H1 (cell line): ENCODE results near the gene SIGLEC10. TPM values are rescaled to one million over a fixed set of nuclear protein-coding genes. Genes with fewer than 3 reads are reported as not detected.

Experiments
- CBX8 ChIP-seq: fragments of 300-800, 300-1000 bp; sonication (generic); IDR thresholded peaks from 2 replicates; pipeline ENCODE4 v1.7.1; 2016; ENCODE audit warnings: low read depth, low read length, borderline replicate concordance
- POU5F1 ChIP-seq: IDR thresholded peaks from 2 replicates; pipeline ENCODE4 v1.6.1; 2011; ENCODE audit warnings: low read depth, mild to moderate bottlenecking, low read length, moderate library complexity
- RBBP5 ChIP-seq: IDR thresholded peaks from 2 replicates; pipeline ENCODE4 v1.7.1; 2012; ENCODE audit warnings: low read depth, mild to moderate bottlenecking, inconsistent platforms, low read length, moderate library complexity, borderline replicate concordance
- SIX5 ChIP-seq: IDR thresholded peaks from 2 replicates; pipeline ENCODE4 v1.6.1; 2011; ENCODE audit warnings: mild to moderate bottlenecking, low read depth, low read length
- SP1 ChIP-seq: IDR thresholded peaks from 2 replicates; pipeline ENCODE4 v1.6.1; 2011; ENCODE audit warnings: low read depth, low read length
- SUZ12 ChIP-seq: fragments of 200-600 bp; sonication (generic); IDR thresholded peaks from 2 replicates; pipeline ENCODE4 v1.6.1; 2012; ENCODE audit warnings: mild to moderate bottlenecking, inconsistent platforms, low read length, moderate library complexity, mixed read lengths
- TCF12 ChIP-seq: IDR thresholded peaks from 2 replicates; pipeline ENCODE4 v1.6.1; 2011; ENCODE audit warnings: low read depth, mild to moderate bottlenecking, low read length
- TEAD4 ChIP-seq: IDR thresholded peaks from 2 replicates; pipeline ENCODE4 v1.6.1; 2012; ENCODE audit warnings: low read depth, low read length, inconsistent platforms, mixed read lengths
- polyA plus RNA-seq, 7 experiments: library from polyadenylated mRNA; depleted of rRNA in 3 of 7; stranded (reverse) in 5 of 7; unstranded in 2 of 7; fragments of >200 nt in 5 of 7; fragments of 200-250 nt in 2 of 7; gene quantifications; 1 replicate in 5 of 7; 2 replicates in 1 of 7; 4 replicates in 1 of 7; pipeline versions ENCODE4 v1.2.1 to v1.2.3, GENCODE V29; 2011 to 2013; ENCODE audit warnings: missing spikeins in 2 of 7, mixed read lengths in 2 of 7
- total RNA-seq: library from RNA; stranded (reverse); fragmentation: NEBNext Ultra II Directional; extraction: Animal tissue kit (Norgen Biotek cat#: 25700); gene quantifications from 2 replicates; pipeline ENCODE4 v1.2.1, GENCODE V29; 2021
- TF ChIP-seq, protein P1 (sequence below): fragments of 300-600 bp; sonication (generic); IDR thresholded peaks from 2 replicates; pipeline ENCODE4 v1.7.1; 2012; ENCODE audit warnings: low read length, moderate library complexity, mild to moderate bottlenecking, inconsistent platforms; ENCODE audit not compliant: insufficient replicate concordance

The SIGLEC10 gene
- total and polyA plus RNA-seq, 2 of the 8 experiments (the other 6 are each of a cell fraction or from before 2014, with no cell fraction given) = 0.06 TPM; not detected in 1

- no peak for TF ChIP-seq TEAD4
- TF ChIP-seq CBX8 = no peak
- peak; percentile 95 for TF ChIP-seq SP1
- TF ChIP-seq SIX5 = no peak
- no peak for TF ChIP-seq RBBP5
- no peak for TF ChIP-seq TCF12
- no peak for TF ChIP-seq SUZ12
- TF ChIP-seq, protein P1, sequence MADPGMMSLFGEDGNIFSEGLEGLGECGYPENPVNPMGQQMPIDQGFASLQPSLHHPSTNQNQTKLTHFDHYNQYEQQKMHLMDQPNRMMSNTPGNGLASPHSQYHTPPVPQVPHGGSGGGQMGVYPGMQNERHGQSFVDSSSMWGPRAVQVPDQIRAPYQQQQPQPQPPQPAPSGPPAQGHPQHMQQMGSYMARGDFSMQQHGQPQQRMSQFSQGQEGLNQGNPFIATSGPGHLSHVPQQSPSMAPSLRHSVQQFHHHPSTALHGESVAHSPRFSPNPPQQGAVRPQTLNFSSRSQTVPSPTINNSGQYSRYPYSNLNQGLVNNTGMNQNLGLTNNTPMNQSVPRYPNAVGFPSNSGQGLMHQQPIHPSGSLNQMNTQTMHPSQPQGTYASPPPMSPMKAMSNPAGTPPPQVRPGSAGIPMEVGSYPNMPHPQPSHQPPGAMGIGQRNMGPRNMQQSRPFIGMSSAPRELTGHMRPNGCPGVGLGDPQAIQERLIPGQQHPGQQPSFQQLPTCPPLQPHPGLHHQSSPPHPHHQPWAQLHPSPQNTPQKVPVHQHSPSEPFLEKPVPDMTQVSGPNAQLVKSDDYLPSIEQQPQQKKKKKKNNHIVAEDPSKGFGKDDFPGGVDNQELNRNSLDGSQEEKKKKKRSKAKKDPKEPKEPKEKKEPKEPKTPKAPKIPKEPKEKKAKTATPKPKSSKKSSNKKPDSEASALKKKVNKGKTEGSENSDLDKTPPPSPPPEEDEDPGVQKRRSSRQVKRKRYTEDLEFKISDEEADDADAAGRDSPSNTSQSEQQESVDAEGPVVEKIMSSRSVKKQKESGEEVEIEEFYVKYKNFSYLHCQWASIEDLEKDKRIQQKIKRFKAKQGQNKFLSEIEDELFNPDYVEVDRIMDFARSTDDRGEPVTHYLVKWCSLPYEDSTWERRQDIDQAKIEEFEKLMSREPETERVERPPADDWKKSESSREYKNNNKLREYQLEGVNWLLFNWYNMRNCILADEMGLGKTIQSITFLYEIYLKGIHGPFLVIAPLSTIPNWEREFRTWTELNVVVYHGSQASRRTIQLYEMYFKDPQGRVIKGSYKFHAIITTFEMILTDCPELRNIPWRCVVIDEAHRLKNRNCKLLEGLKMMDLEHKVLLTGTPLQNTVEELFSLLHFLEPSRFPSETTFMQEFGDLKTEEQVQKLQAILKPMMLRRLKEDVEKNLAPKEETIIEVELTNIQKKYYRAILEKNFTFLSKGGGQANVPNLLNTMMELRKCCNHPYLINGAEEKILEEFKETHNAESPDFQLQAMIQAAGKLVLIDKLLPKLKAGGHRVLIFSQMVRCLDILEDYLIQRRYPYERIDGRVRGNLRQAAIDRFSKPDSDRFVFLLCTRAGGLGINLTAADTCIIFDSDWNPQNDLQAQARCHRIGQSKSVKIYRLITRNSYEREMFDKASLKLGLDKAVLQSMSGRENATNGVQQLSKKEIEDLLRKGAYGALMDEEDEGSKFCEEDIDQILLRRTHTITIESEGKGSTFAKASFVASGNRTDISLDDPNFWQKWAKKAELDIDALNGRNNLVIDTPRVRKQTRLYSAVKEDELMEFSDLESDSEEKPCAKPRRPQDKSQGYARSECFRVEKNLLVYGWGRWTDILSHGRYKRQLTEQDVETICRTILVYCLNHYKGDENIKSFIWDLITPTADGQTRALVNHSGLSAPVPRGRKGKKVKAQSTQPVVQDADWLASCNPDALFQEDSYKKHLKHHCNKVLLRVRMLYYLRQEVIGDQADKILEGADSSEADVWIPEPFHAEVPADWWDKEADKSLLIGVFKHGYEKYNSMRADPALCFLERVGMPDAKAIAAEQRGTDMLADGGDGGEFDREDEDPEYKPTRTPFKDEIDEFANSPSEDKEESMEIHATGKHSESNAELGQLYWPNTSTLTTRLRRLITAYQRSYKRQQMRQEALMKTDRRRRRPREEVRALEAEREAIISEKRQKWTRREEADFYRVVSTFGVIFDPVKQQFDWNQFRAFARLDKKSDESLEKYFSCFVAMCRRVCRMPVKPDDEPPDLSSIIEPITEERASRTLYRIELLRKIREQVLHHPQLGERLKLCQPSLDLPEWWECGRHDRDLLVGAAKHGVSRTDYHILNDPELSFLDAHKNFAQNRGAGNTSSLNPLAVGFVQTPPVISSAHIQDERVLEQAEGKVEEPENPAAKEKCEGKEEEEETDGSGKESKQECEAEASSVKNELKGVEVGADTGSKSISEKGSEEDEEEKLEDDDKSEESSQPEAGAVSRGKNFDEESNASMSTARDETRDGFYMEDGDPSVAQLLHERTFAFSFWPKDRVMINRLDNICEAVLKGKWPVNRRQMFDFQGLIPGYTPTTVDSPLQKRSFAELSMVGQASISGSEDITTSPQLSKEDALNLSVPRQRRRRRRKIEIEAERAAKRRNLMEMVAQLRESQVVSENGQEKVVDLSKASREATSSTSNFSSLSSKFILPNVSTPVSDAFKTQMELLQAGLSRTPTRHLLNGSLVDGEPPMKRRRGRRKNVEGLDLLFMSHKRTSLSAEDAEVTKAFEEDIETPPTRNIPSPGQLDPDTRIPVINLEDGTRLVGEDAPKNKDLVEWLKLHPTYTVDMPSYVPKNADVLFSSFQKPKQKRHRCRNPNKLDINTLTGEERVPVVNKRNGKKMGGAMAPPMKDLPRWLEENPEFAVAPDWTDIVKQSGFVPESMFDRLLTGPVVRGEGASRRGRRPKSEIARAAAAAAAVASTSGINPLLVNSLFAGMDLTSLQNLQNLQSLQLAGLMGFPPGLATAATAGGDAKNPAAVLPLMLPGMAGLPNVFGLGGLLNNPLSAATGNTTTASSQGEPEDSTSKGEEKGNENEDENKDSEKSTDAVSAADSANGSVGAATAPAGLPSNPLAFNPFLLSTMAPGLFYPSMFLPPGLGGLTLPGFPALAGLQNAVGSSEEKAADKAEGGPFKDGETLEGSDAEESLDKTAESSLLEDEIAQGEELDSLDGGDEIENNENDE = no peak
- no peak for TF ChIP-seq POU5F1
Measured at GRCh38 chr19:51394050-51394836, 23.2 kb downstream of the SIGLEC10 start (continued).
